Left kidney (tissue), 2 donors: ENCODE measurements around the gene MME. TPM values are rescaled to one million over a fixed set of nuclear protein-coding genes. Genes with fewer than 3 reads are reported as not detected.

Experiments used
- DNase-seq: peaks from one replicate; pipeline ENCODE4 v3.0.0-alpha.2; 2013
- polyA plus RNA-seq: library from polyadenylated mRNA; unstranded; fragments of 120-200 nt; gene quantifications from one replicate; pipeline ENCODE4 v1.2.1, GENCODE V29; 2013; ENCODE audit not compliant: insufficient read length

The MME gene
- polyA plus RNA-seq, 1 donor, result 467 TPM

GRCh38 chr3:155233213-155233612, 153.1 kb downstream of the MME start:
- DNase-seq, result no peak

Other genes with a start within 250 kb of the MME start
- gene STRIT1, start 213.4 kb downstream of the MME start, polyA plus RNA-seq, result 1.5 TPM